T-helper 1 cell treated with Interleukin-12 subunit alpha and Interleukin-12 subunit beta and Interleukin-4 antibody, amounts not matched to agents 30 μg/mL and 1 μg/mL, for 36 hours (primary cell): Measurements from ENCODE around the gene FOXL1.

Source experiments
- H3K27ac Mint-ChIP-seq: one replicate; pipeline ENCODE4 v1.8.0; 2021; ENCODE audit warnings: mild to moderate bottlenecking, mixed read lengths
- H3K27me3 Mint-ChIP-seq: one replicate; pipeline ENCODE4 v1.8.0; 2021; ENCODE audit warnings: low read depth, mixed read lengths
- H3K36me3 Mint-ChIP-seq: one replicate; pipeline ENCODE4 v1.8.0; 2021; ENCODE audit warnings: low read depth, mixed read lengths
- H3K4me1 Mint-ChIP-seq: one replicate; pipeline ENCODE4 v1.8.0; 2021; ENCODE audit warnings: low read depth, mixed read lengths
- H3K4me3 Mint-ChIP-seq: one replicate; pipeline ENCODE4 v1.8.0; 2021; ENCODE audit warnings: mild to moderate bottlenecking, moderate library complexity, mixed read lengths
- H3K9me3 Mint-ChIP-seq: one replicate; pipeline ENCODE4 v1.8.0; 2021; ENCODE audit warnings: mixed read lengths

FOXL1 gene

DNA sequence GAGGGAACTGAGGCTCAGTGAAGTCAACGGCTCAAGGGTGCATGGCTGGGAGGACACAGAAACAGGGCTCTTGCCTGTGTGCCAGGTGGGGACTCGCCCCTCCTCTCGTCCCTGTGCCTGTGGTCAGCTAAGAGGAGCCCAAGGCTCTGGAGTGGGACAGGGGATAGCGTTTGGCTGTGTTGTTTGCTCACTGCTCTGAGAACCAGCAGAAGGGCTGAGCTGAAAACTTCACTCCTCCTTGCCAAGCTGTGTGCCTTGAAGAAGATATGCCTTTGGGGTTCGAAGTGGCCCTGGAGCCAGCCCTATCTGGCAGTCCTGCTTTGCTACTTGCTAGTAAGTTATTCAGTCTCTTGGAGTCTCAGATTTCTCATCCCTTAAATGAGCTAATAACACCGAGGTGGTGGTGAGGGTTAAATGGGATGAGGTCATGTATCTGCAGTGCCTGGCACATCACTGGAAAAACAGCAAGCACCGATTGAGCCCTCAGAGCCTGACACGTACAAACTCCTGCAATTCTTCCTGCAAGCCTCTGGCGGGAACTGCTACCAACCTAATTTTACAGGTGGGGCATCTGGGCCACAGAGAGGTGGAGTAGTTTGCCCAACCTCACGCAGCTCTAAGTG is 17.7 kb downstream of the FOXL1 start:
- Mint-ChIP-seq H3K9me3 (no peaks in the 10 kb centered on the region), H3K27me3 (peaks cover 46% of the 10 kb centered on the region), H3K4me3 (no peak overlapping the region), H3K27ac (no peak overlapping the region), H3K36me3 (no peaks in the 10 kb centered on the region), H3K4me1 (no peaks in the 10 kb centered on the region)

DNA sequence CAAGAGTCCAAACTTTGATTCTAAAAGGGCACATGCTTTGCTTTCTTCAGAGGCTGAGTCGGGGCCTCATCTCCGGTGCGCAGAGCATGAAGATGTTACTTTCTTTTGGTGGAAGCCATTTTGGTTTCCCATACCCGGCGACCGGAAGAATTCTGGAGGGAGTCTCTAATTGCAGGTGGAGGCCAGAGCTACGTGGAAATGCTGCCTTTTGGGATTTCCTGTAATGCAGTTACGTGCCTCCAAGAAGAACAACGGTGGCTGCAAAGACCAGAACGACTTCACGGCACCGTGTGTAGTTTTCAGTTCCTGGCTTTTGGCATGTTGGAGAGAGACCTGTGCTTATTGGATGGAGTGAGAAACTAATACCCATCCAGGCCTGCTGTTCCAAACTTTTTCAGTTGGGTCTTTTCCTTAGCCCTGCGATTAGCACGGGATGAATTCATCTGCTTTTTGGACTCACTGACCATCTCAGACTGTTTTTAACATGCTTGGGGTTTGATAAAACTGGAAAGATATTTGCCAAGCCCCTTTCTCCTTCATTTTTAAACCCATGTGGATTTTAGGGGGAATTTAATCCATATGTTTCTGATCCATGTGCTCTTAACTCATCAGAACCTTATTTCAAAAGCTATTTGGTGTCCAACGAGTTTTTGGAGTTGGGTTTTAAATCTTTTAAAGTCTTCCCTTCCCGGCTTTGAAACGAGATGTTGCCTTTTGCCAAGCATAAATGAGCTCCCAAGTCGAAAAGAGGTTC is 19.0 kb downstream of the FOXL1 start:
- Mint-ChIP-seq H3K9me3 (no peaks in the 10 kb centered on the region), H3K4me1 (no peaks in the 10 kb centered on the region), H3K27ac (no peak overlapping the region), H3K36me3 (no peaks in the 10 kb centered on the region), H3K27me3 (peaks cover 44% of the 10 kb centered on the region), H3K4me3 (no peak overlapping the region)

- H3K9me3 Mint-ChIP-seq = no peaks in the 10 kb centered on the region
- H3K4me3 Mint-ChIP-seq = no peak overlapping the region
- no peaks in the 10 kb centered on the region for H3K36me3 Mint-ChIP-seq
- peaks cover 41% of the 10 kb centered on the region for H3K27me3 Mint-ChIP-seq
- H3K27ac Mint-ChIP-seq = no peak overlapping the region
- no peaks in the 10 kb centered on the region for H3K4me1 Mint-ChIP-seq
Measured at GRCh38 chr16:86597880-86598606, 19.7 kb downstream of the FOXL1 start.

GRCh38 chr16:86598607-86599565 is 20.5 kb downstream of the FOXL1 start:
- no peaks in the 10 kb centered on the region for H3K36me3 Mint-ChIP-seq
- H3K9me3 Mint-ChIP-seq = no peaks in the 10 kb centered on the region
- no peak overlapping the region for H3K4me3 Mint-ChIP-seq
- H3K4me1 Mint-ChIP-seq = no peaks in the 10 kb centered on the region
- H3K27me3 Mint-ChIP-seq = peaks cover 33% of the 10 kb centered on the region
- H3K27ac Mint-ChIP-seq = no peak overlapping the region

GRCh38 chr16:86601356-86601755 is 23.0 kb downstream of the FOXL1 start:
- no peak overlapping the region for H3K4me3 Mint-ChIP-seq
- H3K9me3 Mint-ChIP-seq = no peaks in the 10 kb centered on the region
- peaks cover 25% of the 10 kb centered on the region for H3K27me3 Mint-ChIP-seq
- H3K36me3 Mint-ChIP-seq = no peaks in the 10 kb centered on the region
- H3K27ac Mint-ChIP-seq = no peak overlapping the region
- peaks cover 8% of the 10 kb centered on the region for H3K4me1 Mint-ChIP-seq

DNA sequence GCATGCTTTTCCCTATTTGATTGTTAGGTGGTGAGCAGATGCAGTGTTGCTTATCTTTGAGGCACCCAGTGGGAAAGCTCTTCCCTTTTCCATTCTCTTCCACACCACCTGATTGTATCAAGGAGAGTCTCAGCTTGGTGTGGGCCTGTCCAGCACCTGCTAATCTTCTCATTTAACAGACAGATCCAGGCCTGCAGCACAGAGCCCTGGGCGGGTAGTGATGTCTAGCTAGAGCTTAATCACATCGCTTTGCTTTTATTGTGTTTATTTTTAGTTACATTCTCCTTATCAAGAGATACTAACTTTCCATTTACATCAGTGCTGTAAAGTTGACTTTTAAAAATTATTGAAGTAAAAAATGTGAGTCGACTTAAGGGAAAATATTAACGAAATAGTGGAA is 24.2 kb downstream of the FOXL1 start:
- Mint-ChIP-seq H3K36me3 (no peaks in the 10 kb centered on the region), H3K27me3 (peaks cover 28% of the 10 kb centered on the region), H3K9me3 (no peaks in the 10 kb centered on the region), H3K4me1 (peaks cover 8% of the 10 kb centered on the region), H3K27ac (no peak overlapping the region), H3K4me3 (no peak overlapping the region)

GRCh38 chr16:86604436-86605193 is 26.3 kb downstream of the FOXL1 start:
- Mint-ChIP-seq H3K4me3 (peak overlapping the region; percentile 75), H3K27me3 (peaks cover 16% of the 10 kb centered on the region), H3K9me3 (no peaks in the 10 kb centered on the region), H3K36me3 (no peaks in the 10 kb centered on the region), H3K4me1 (peaks cover 8% of the 10 kb centered on the region), H3K27ac (peak overlapping the region; percentile 75)

DNA sequence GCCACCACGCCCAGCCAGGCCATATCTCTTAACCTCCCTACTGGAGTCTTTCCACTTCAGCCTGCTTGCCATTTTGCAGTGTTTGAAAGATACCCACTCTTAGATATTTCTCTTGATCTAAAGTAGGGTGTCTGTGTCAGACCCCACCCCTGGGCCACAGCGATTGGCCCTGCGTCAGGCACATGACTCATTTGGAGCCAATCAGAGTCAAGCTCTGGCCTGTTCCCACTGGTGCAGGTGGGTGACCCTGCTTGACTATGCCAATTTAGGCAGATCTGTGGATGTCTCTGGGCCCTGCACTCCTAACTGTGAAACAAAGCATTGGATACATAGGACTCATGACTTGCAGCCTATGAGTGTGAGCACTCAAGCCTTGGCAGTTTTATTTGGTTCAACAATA is 27.6 kb downstream of the FOXL1 start:
- H3K27me3 Mint-ChIP-seq = peaks cover 9% of the 10 kb centered on the region
- no peaks in the 10 kb centered on the region for H3K36me3 Mint-ChIP-seq
- H3K27ac Mint-ChIP-seq = no peak overlapping the region
- peak overlapping the region; percentile 6 for H3K4me3 Mint-ChIP-seq
- peaks cover 8% of the 10 kb centered on the region for H3K4me1 Mint-ChIP-seq
- H3K9me3 Mint-ChIP-seq = no peaks in the 10 kb centered on the region

DNA sequence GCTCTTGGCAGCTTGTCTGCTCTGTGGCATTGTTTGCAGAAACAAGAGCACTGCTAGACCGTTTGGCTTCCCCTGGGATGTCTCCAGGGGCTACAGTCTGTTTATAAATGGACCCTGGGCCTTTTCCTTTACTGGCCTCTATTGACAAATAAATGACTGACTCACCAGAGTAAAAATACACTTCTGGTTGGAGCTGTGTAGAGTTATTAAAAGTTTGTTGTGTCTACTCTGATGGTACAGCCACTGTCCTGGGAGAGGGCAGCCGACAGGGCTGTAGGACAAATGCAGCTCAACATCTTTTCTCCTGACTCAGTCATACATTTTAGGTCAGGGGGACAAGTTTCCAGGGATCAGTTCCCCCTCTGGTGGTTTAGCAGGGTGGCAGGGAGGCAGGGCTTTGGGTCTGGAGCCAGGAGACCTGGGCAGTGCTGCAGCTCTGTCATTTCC is 30.0 kb downstream of the FOXL1 start:
- Mint-ChIP-seq H3K27me3 (peaks cover 4% of the 10 kb centered on the region), H3K27ac (no peak overlapping the region), H3K36me3 (no peaks in the 10 kb centered on the region), H3K9me3 (no peaks in the 10 kb centered on the region), H3K4me1 (peaks cover 8% of the 10 kb centered on the region), H3K4me3 (no peak overlapping the region)

DNA sequence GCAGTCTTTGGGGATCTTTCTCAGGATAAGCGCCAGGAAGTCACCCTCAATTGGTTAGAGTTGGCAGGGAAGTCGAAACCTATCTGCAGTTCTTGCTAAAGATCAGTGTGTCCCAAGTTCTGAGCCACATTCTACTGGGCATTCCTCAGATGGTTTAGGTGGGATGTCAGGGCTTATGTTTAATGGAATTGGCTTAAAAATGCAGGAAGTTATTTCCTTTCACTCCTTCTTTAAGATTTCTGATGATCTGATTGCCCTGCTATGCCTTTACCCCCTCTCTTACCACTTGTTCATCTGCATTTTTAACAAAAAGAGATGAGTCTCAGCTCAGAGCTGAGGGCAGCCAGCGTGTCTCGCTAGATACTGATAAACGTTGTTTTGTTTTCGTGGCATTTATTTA is 30.8 kb downstream of the FOXL1 start:
- Mint-ChIP-seq H3K36me3 (no peaks in the 10 kb centered on the region), H3K27ac (no peak overlapping the region), H3K4me3 (no peak overlapping the region), H3K4me1 (peaks cover 8% of the 10 kb centered on the region), H3K9me3 (no peaks in the 10 kb centered on the region), H3K27me3 (peaks cover 4% of the 10 kb centered on the region)

DNA sequence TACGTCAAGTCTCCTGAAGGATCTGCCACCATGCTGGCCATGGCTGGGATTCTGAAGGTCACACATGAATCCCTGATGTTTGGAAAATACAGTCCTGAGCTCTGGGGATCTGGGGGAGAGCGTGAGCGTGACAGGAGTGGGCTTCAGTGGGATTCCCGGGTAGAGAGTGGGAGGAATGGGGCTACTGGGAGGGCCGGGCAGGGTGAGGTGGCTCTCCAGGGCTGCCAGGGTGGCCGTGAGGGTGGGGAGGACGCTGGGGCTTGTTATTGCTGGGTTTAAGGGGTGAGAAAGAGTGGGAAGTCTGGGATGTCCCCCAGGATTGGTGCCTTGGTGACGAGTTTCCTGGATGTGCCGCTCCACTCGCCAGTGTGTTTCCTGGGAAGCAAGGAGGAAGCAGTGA is 31.3 kb downstream of the FOXL1 start:
- Mint-ChIP-seq H3K36me3 (no peaks in the 10 kb centered on the region), H3K27me3 (peaks cover 4% of the 10 kb centered on the region)

DNA sequence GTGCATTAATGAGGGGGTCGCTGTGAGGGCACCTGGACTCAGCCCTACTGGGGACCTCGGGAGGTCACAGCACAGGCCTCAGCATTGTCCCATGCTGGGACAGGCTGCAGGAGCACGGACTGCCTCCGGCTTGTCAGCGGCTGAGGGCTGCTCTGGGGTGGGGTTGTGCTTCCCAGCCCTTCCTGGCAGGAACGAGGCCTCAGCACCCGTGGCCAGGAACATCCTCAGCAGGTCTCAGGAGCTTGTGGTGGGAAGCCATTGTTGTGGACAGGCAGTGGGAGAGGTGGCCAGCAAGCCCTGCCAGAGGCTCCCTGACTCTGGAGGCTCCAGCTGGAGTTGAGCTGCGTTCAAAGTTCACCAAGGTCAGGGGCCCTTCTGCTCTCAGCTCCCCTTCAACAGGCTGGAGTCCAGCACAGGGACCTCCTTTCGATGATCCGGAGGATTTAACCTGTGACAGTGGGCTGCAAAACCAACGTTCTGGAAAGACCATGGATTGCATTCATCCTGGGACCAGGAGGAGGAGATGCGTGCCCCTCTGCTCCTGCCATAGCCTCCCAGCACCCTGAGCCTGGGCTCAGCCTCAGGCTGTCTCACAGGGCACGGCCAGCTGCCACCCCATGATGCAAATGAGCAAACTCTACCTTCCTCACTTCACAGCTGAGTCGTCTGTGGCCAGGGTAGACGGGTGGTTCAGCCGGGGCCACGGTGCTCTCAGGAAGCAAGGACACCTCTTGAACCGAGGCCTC is 32.6 kb downstream of the FOXL1 start:
- Mint-ChIP-seq H3K27ac (no peak overlapping the region), H3K4me3 (no peak overlapping the region), H3K4me1 (no peaks in the 10 kb centered on the region), H3K36me3 (no peaks in the 10 kb centered on the region), H3K27me3 (peaks cover 4% of the 10 kb centered on the region), H3K9me3 (no peaks in the 10 kb centered on the region)

More for the DNA sequence above, 31.3 kb downstream of the FOXL1 start:
- no peak overlapping the region for H3K27ac Mint-ChIP-seq
- H3K4me3 Mint-ChIP-seq = no peak overlapping the region
- H3K9me3 Mint-ChIP-seq = no peaks in the 10 kb centered on the region
- H3K4me1 Mint-ChIP-seq = peaks cover 4% of the 10 kb centered on the region

- Mint-ChIP-seq H3K27ac (no peak overlapping the region), H3K36me3 (no peaks in the 10 kb centered on the region), H3K9me3 (no peaks in the 10 kb centered on the region), H3K27me3 (peaks cover 4% of the 10 kb centered on the region), H3K4me1 (no peaks in the 10 kb centered on the region), H3K4me3 (no peak overlapping the region)
Measured at GRCh38 chr16:86611525-86611855, 33.1 kb downstream of the FOXL1 start.
